Astrocyte (in vitro differentiated cells and primary cell): ENCODE results near the gene CNDP2.

ENCODE experiments used
- CTCF ChIP-seq: IDR thresholded peaks from 2 replicates; pipeline ENCODE4 v1.5.1; 2011; ENCODE audit warnings: low read depth, mild to moderate bottlenecking, inconsistent platforms, low read length, moderate library complexity; ENCODE audit not compliant: insufficient read depth
- EZH2 ChIP-seq: IDR thresholded peaks from 2 replicates; pipeline ENCODE4 v1.6.1; 2012; ENCODE audit warnings: mild to moderate bottlenecking, low read length, inconsistent platforms; ENCODE audit not compliant: insufficient read depth

GRCh38 chr18:74558096-74558495 is 61.9 kb downstream of the CNDP2 start:
- TF ChIP-seq CTCF (no peak), EZH2 (no peak)
